Peyer's patch (tissue), 4 donors: ENCODE measurements around the gene SSR2. TPM values are rescaled to one million over a fixed set of nuclear protein-coding genes. Genes with fewer than 3 reads are reported as not detected.

Source experiments
- DNase-seq, 3 donors: peaks; one replicate each; pipeline ENCODE4 v3.0.0-alpha.2; 2017 to 2019
- H3K27ac ChIP-seq, 4 donors: fragments of 200-600 bp; sonication (generic); one replicate each; pipeline ENCODE4 v1.5.1; 2016 to 2019
- H3K27me3 ChIP-seq, 2 donors: fragments of 200-600 bp; sonication (generic); one replicate each; pipeline ENCODE4 v1.5.1; 2019
- H3K36me3 ChIP-seq, 3 donors: fragments of 200-600 bp; sonication (generic); one replicate each; pipeline ENCODE4 v1.5.1; 2016 to 2019
- H3K4me1 ChIP-seq, 4 donors: fragments of 200-600 bp; sonication (generic); one replicate each; pipeline ENCODE4 v1.5.1; 2016 to 2019
- H3K4me3 ChIP-seq, 4 donors: fragments of 200-600 bp; sonication (generic); 1 replicate in 3 of 4; 2 replicates in 1 of 4; pipeline ENCODE4 v1.5.1; 2016 to 2019; ENCODE audit warnings: mild to moderate bottlenecking in 1 of 4
- H3K9me3 ChIP-seq, 4 donors: fragments of 200-600 bp; sonication (generic); one replicate each; pipeline ENCODE4 v1.5.1; 2016 to 2019; ENCODE audit warnings: mild to moderate bottlenecking in 1 of 4
- CTCF ChIP-seq, 6 experiments: fragments of 450-650 bp in 4 of 6; fragments of 200-600 bp in 2 of 6; sonication (generic) in 1 of 6; IDR thresholded peaks; one replicate each; pipeline ENCODE4 v1.5.1; 2017 to 2019; ENCODE audit warnings: antibody characterized with exemption in 6 of 6, mild to moderate bottlenecking in 3 of 6, moderate library complexity in 1 of 6
- POLR2A ChIP-seq, 2 donors: fragments of 450-650 bp; IDR thresholded peaks; one replicate each; pipeline ENCODE4 v1.5.1; 2017; ENCODE audit warnings: antibody characterized with exemption in 2 of 2, mild to moderate bottlenecking in 2 of 2, moderate library complexity in 2 of 2
- total RNA-seq, 4 donors: library from RNA; depleted of rRNA; stranded (reverse); fragments of >200 nt; gene quantifications; one replicate each; pipeline ENCODE4 v1.1.0, GENCODE V29; 2016

SSR2 gene
- total RNA-seq, 4 donors from 2014 or later = 133 to 269 (median 202) TPM

- Histone ChIP-seq H3K27me3 (no peaks in the 10 kb centered on the region), H3K36me3 (peaks cover 0 to 6% (median 0%) of the 10 kb centered on the region in 3 donors), H3K4me1 (peaks cover 0 to 21% (median 5%) of the 10 kb centered on the region in 4 donors), H3K27ac (no peak overlapping the region), H3K4me3 (no peak overlapping the region), H3K9me3 (no peaks in the 10 kb centered on the region)
- DNase-seq = no peak
- TF ChIP-seq POLR2A (IDR thresholded peaks at IDR 0.05) (no peak), CTCF (IDR thresholded peaks at IDR 0.05) (no peak)
These were observed 35.6 kb upstream of the SSR2 start for GRCh38 chr1:156056326-156056849.

DNA sequence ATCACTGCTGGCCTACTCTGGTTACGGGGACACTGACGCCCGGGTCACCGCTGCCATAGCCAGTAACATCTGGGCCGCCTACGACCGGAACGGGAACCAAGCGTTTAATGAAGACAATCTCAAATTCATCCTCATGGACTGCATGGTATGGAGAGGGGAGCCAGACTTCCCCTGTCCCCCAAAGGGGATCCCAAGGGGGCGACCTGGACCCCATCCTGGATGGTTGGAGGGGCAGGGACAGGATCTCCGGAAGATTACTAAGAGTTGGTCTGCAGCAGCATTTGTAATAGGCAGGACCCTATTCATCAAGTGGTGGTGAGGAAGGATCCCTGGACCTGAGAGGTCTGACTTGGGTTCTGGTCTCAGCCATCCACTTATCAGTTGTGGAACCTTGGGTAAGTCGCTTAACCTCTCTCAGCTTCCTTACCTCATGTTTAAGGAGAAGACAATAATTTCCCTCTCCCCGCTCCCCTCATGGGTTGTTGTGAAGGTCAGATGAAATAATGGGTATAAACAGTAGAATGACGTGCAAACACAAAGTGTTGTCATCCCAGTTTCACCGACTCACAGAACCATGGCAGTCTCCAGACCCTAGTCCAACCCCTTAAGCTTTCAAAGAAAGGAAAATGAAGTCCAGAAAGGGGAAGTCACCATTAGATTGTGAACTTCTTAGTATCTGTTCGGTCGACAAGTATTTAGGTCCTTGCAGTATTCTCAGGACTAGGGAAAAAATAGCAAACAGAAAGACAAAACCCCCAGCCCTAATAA is 34.7 kb upstream of the SSR2 start:
- TF ChIP-seq POLR2A (IDR thresholded peaks at IDR 0.05) (no peak), CTCF (IDR thresholded peaks at IDR 0.05) (no peak)
- H3K9me3 ChIP-seq = no peaks in the 10 kb centered on the region
- peaks cover 0 to 6% (median 0%) of the 10 kb centered on the region in 3 donors for H3K36me3 ChIP-seq
- H3K4me1 ChIP-seq = peaks cover 0 to 21% (median 5%) of the 10 kb centered on the region in 4 donors
- no peaks in the 10 kb centered on the region for H3K27me3 ChIP-seq
- H3K4me3 ChIP-seq = peak overlapping the region; percentile 75 to 90 (median 78)
- DNase-seq = no peak
- peak overlapping the region; percentile 76 to 96 (median 89) for H3K27ac ChIP-seq

DNA sequence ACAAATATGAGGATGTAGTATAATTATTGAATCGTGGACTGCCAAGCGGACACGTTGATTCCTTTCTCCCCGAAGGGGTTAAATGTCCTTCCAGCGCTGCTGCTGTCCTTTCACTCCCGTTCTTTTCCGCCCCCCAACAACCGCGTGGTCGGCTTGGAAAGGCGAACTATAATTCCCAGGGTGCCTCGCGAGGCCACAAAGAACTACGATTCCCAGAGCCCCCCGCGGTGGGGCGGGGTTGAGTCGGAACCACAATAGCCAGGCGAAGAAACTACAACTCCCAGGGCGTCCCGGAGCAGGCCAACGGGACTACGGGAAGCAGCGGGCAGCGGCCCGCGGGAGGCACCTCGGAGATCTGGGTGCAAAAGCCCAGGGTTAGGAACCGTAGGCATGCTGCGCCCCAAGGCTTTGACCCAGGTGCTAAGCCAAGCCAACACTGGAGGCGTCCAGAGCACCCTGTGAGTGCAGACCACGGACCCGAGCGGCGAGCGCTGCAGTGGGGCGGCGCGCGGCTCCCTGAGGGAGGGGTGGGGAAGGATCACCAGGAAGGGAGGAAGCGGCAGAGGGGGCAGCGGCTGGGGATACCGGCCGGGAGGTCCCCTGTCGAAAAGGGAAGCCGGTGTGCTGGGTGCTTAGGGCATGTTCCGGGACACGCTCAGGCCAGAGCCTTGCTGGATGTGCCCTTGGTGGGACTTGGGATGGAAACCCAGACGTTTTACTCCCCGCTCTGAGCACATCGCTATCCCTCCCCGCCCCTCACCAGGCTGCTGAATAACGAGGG is 33.9 kb upstream of the SSR2 start, which contains the start of gene LAMTOR2:
Gene LAMTOR2 (plus strand): TSS at position 283 of the 781 bp plus-strand sequence. CDS start 108 bp downstream, at position 391.
- Histone ChIP-seq H3K4me3 (peak within 1 kb of the TSS; percentile 75 to 90 (median 78)), H3K4me1 (peaks cover 0 to 21% (median 5%) of the 10 kb centered on the region in 4 donors), H3K27me3 (no peaks in the 10 kb centered on the region), H3K9me3 (no peaks in the 10 kb centered on the region), H3K27ac (peak within 1 kb of the TSS; percentile 89 to 96 (median 90)), H3K36me3 (peaks cover 0 to 9% (median 0%) of the 10 kb centered on the region in 3 donors)
- DNase-seq = peak; percentile 98 to 99 (median 98)
- peak in 1 of 2 donors; percentile 65 for TF ChIP-seq POLR2A (IDR thresholded peaks at IDR 0.05)
- peak in 2 of 6 experiments; percentile 3 to 13 for TF ChIP-seq CTCF (IDR thresholded peaks at IDR 0.05)

DNA sequence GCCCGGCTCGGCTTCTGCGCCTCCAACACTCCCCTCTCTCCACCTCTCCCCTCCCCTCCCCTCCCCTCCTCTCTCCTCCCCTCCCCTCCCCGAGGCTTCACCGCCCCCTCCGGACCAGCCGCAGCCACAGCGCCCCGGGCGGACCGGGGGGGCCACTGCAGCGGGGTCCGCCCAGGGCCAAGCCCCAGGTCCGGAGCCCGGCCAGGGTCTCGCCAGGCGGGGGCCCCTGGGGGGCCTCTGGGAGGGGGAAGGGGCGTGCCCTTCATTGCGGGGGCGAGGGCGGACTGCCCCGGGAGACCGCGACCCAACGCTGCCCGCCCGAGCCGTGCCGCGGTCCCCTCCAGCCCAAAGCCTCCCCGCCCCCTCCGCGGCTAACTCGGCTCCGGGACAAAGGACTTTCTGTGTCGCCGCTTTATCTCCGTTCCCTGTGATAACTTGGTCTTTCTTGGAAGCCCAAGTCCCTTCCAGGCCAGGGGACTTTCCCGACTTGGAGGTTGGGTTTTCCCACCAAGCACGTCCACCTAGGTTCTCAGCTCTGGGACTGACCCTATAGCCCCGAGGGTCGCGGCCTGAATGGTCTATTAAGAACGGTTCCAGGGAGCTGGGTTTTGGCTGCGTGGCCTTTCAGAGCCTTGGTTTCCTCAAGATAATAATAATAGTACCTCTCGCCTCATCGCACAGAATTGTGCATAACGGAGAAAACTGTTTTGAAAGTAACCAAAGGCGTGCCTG is 33.2 kb upstream of the SSR2 start, which contains the start of gene UBQLN4:
Gene UBQLN4 (minus strand): TSS at position 31 of the 732 bp plus-strand sequence. CDS start 97 bp downstream, outside the sequence.
- TF ChIP-seq CTCF (IDR thresholded peaks at IDR 0.05) = peak; percentile 35 to 77 (median 58)
- peak in 1 of 2 donors; percentile 36 for TF ChIP-seq POLR2A (IDR thresholded peaks at IDR 0.05)
- Histone ChIP-seq H3K9me3 (no peaks in the 10 kb centered on the region), H3K27me3 (no peaks in the 10 kb centered on the region), H3K4me3 (peak within 1 kb of the TSS; percentile 75 to 90 (median 78)), H3K4me1 (peaks cover 0 to 21% (median 5%) of the 10 kb centered on the region in 4 donors), H3K27ac (peak within 1 kb of the TSS; percentile 89 to 96 (median 90)), H3K36me3 (peaks cover 0 to 14% (median 0%) of the 10 kb centered on the region in 3 donors)
- DNase-seq = peak; percentile 84 to 93 (median 92)
